Loucy (cell line): Measurements from ENCODE around the gene MRPL12.

Experiments
- H2AFZ ChIP-seq: fragments of 200-600 bp; sonication (generic); 2 replicates; pipeline ENCODE4 v1.6.0; 2016; ENCODE audit warnings: antibody characterized with exemption, mild to moderate bottlenecking, low read length, moderate library complexity
- H3F3A ChIP-seq: fragments of 200-600 bp; 2 replicates; pipeline ENCODE4 v1.6.0; 2016; ENCODE audit warnings: antibody characterized with exemption, low read depth, mild to moderate bottlenecking
- H3K27me3 ChIP-seq: fragments of 200-600 bp; sonication (generic); 2 replicates; pipeline ENCODE4 v1.6.1; 2014; ENCODE audit warnings: low read length, mild to moderate bottlenecking; ENCODE audit not compliant: insufficient read depth, poor library complexity, severe bottlenecking
- H3K36me3 ChIP-seq: fragments of 200-600 bp; sonication (generic); 2 replicates; pipeline ENCODE4 v1.6.1; 2016; ENCODE audit warnings: low read length; ENCODE audit not compliant: insufficient read depth
- H3K4me1 ChIP-seq: fragments of 200-600 bp; sonication (generic); 2 replicates; pipeline ENCODE4 v1.5.1; 2014; ENCODE audit warnings: low read length, mild to moderate bottlenecking; ENCODE audit not compliant: insufficient read depth, poor library complexity, severe bottlenecking
- H3K4me2 ChIP-seq: fragments of 200-600 bp; sonication (generic); 2 replicates; pipeline ENCODE4 v1.6.0; 2014; ENCODE audit warnings: antibody characterized with exemption, low read length, low read depth, mild to moderate bottlenecking; ENCODE audit not compliant: poor library complexity, severe bottlenecking
- H3K4me3 ChIP-seq: fragments of 200-600 bp; sonication (generic); 2 replicates; pipeline ENCODE4 v1.5.1; 2014; ENCODE audit warnings: low read length, mild to moderate bottlenecking, mixed read lengths; ENCODE audit not compliant: poor library complexity, severe bottlenecking
- H3K79me2 ChIP-seq: fragments of 200-600 bp; sonication (generic); 2 replicates; pipeline ENCODE4 v1.6.1; 2014; ENCODE audit warnings: low read length; ENCODE audit not compliant: insufficient read depth
- H3K9ac ChIP-seq: fragments of 200-600 bp; sonication (generic); 2 replicates; pipeline ENCODE4 v1.6.0; 2014; ENCODE audit warnings: mild to moderate bottlenecking, low read depth, low read length, moderate library complexity; ENCODE audit not compliant: poor library complexity, severe bottlenecking
- H3K9me2 ChIP-seq: fragments of 200-600 bp; sonication (generic); replicated peaks from 2 replicates; pipeline ENCODE4 v1.6.1; 2016; ENCODE audit warnings: low read depth, low read length, mixed read lengths
- H3K9me3 ChIP-seq: fragments of 200-600 bp; sonication (generic); 2 replicates; pipeline ENCODE4 v1.6.1; 2014; ENCODE audit warnings: mild to moderate bottlenecking, antibody characterized with exemption, low read length, low read depth; ENCODE audit not compliant: insufficient read depth
- H4K20me1 ChIP-seq: fragments of 200-600 bp; sonication (generic); 2 replicates; pipeline ENCODE4 v1.6.0; 2014; ENCODE audit warnings: antibody characterized with exemption, low read length, mild to moderate bottlenecking; ENCODE audit not compliant: insufficient read depth, poor library complexity, severe bottlenecking
- EZH2phosphoT487 ChIP-seq: fragments of 200-600 bp; IDR thresholded peaks from 2 replicates; pipeline ENCODE4 v1.6.1; 2018; ENCODE audit warnings: antibody characterized with exemption, mild to moderate bottlenecking, moderate library complexity, borderline replicate concordance
- TF ChIP-seq, protein P1 (sequence below): fragments of 200-600 bp; sonication (generic); conservative IDR thresholded peaks from 2 replicates; pipeline ENCODE4 v1.5.1; 2014; ENCODE audit warnings: mild to moderate bottlenecking, antibody characterized with exemption, low read length

MRPL12 gene

DNA sequence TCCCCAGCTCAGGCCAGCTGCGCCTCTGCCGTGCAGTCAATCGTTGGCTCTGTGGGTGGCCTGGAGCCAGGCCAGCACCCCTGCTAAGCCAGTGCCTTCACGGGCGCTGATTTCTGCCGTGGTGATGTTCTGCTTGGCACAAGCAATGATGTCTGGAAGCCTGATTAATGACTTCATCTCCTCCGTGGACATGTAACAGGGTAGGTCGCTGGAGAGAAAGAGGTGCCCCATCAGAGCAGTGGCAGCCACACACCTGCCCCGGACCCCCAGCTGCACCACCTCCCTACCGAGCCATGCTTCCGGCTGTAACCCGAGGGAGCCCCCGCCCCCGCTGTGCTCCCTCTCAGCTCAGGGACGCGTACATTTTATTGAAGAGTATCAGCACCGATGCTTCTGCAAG lies 21.5 kb upstream of the MRPL12 start:
- Histone ChIP-seq H3K9me3 (no peaks in the 10 kb centered on the region), H3K36me3 (peaks cover 6% of the 10 kb centered on the region; the same call in 1 of the 2 replicates), H3K9ac (peak overlapping the region; percentile 91), H3K27me3 (no peaks in the 10 kb centered on the region), H3K9me2 (no peaks in the 10 kb centered on the region), H3K79me2 (peaks cover 60% of the 10 kb centered on the region), H3K4me2 (peak overlapping the region; percentile 86), H3K4me3 (no peak overlapping the region), H2AFZ (no peak overlapping the region), H4K20me1 (peaks cover 20% of the 10 kb centered on the region), H3K4me1 (peaks cover 15% of the 10 kb centered on the region), H3F3A (no peaks in the 10 kb centered on the region)
- TF ChIP-seq, protein P1, sequence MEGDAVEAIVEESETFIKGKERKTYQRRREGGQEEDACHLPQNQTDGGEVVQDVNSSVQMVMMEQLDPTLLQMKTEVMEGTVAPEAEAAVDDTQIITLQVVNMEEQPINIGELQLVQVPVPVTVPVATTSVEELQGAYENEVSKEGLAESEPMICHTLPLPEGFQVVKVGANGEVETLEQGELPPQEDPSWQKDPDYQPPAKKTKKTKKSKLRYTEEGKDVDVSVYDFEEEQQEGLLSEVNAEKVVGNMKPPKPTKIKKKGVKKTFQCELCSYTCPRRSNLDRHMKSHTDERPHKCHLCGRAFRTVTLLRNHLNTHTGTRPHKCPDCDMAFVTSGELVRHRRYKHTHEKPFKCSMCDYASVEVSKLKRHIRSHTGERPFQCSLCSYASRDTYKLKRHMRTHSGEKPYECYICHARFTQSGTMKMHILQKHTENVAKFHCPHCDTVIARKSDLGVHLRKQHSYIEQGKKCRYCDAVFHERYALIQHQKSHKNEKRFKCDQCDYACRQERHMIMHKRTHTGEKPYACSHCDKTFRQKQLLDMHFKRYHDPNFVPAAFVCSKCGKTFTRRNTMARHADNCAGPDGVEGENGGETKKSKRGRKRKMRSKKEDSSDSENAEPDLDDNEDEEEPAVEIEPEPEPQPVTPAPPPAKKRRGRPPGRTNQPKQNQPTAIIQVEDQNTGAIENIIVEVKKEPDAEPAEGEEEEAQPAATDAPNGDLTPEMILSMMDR, result no peak
- TF ChIP-seq EZH2phosphoT487, result no peak

- 0 out of 2 replicates have a peak overlapping the region, but pooled peaks have one; percentile 77 for H2AFZ ChIP-seq
- H3K79me2 ChIP-seq, result peaks cover 70% of the 10 kb centered on the region
- H3K4me3 ChIP-seq, result peak overlapping the region; percentile 91
Observed at GRCh38 chr17:81682565-81683207, 20.5 kb upstream of the MRPL12 start.

DNA sequence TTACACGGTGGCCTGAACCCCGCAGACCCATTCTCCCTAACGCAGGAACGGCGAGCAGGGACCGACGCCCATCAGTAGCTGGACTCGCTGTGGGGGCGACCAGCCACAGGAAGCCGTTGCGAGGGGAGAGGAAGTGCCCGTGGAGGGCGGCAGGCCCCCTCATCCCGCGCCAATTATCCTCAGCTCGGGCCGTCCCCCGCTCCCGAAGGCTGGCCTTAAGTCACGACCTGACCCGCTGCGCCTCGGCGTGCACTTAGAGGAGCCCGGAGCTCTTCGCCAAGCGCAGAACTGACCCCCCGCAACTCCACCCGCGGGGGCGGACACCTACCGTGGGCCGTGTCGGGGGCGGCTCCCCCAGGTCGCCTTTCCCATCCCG lies 20.0 kb upstream of the MRPL12 start:
- TF ChIP-seq, protein P1, result no peak
- TF ChIP-seq EZH2phosphoT487, result no peak
- Histone ChIP-seq H3K9ac (peak overlapping the region; percentile 91), H3K4me1 (peaks cover 15% of the 10 kb centered on the region), H4K20me1 (peaks cover 20% of the 10 kb centered on the region), H3K4me3 (peak overlapping the region; percentile 91), H3K9me2 (no peaks in the 10 kb centered on the region), H2AFZ (peak overlapping the region; percentile 77), H3K4me2 (peak overlapping the region; percentile 86), H3K27me3 (no peaks in the 10 kb centered on the region), H3F3A (no peaks in the 10 kb centered on the region), H3K36me3 (peaks cover 15% of the 10 kb centered on the region; the same call in 1 of the 2 replicates), H3K9me3 (no peaks in the 10 kb centered on the region), H3K79me2 (peaks cover 75% of the 10 kb centered on the region)

More at GRCh38 chr17:81682565-81683207, 20.5 kb upstream of the MRPL12 start:
- Histone ChIP-seq H3K4me1 (peaks cover 15% of the 10 kb centered on the region), H3K9me2 (no peaks in the 10 kb centered on the region), H3F3A (no peaks in the 10 kb centered on the region), H3K36me3 (peaks cover 15% of the 10 kb centered on the region; the same call in 1 of the 2 replicates), H3K4me2 (peak overlapping the region; percentile 86), H3K27me3 (no peaks in the 10 kb centered on the region), H3K9ac (peak overlapping the region; percentile 91), H4K20me1 (peaks cover 20% of the 10 kb centered on the region), H3K9me3 (no peaks in the 10 kb centered on the region)
- TF ChIP-seq EZH2phosphoT487, result no peak
- TF ChIP-seq, protein P1, result no peak
